Measurements from ENCODE around the gene CLINT1. TPM values are rescaled to one million over a fixed set of nuclear protein-coding genes. Genes with fewer than 3 reads are reported as not detected.

CLINT1 gene
- total RNA-seq: 10 to 100 TPM; 76.3 to 83.6 TPM

DNA sequence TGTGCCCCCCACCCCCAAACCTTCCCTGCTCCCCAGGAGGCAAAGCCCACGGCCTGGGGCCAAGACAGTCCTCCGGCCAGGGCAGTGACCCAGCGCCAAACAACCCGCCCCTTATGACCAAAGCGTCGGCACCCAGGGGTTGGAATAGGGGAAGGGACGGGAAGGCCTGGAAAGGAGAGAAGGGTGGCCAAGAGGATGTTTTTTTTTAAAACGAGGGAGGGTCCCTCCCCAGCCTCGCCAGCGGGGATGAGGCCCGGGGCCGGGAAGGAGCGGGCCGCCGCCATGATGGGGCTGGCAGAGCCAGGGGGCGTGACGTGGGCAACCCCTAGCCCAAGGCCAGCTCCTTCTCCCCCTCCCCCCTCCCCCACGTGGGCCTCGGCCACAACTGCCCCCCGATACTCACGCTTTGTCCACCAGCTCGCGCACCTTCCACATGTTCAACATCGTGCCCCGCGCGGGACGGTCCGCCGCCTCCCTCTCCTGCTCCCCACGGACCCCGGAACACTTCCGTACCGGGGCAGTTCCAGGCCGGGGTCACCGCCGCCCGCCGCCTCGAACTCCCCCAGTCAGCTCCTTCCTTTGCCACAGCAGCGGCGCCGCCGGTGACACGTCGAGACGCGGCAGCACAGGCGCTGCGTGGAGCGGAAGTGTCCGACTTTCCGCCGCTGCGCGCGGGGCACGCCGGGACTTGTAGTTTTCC lies at the start of gene CLINT1:
CLINT1 (minus strand) TSS at position 619 of the 700 bp plus-strand sequence; CDS start at position 444, 175 bp downstream.
- peaks cover 0 to 36% of the 10 kb centered on the region in 2 donors for H3K4me1 ChIP-seq
- H3K4me3 ChIP-seq: peak within 1 kb of the TSS; percentile 90 to 96
- TF ChIP-seq, protein P1, sequence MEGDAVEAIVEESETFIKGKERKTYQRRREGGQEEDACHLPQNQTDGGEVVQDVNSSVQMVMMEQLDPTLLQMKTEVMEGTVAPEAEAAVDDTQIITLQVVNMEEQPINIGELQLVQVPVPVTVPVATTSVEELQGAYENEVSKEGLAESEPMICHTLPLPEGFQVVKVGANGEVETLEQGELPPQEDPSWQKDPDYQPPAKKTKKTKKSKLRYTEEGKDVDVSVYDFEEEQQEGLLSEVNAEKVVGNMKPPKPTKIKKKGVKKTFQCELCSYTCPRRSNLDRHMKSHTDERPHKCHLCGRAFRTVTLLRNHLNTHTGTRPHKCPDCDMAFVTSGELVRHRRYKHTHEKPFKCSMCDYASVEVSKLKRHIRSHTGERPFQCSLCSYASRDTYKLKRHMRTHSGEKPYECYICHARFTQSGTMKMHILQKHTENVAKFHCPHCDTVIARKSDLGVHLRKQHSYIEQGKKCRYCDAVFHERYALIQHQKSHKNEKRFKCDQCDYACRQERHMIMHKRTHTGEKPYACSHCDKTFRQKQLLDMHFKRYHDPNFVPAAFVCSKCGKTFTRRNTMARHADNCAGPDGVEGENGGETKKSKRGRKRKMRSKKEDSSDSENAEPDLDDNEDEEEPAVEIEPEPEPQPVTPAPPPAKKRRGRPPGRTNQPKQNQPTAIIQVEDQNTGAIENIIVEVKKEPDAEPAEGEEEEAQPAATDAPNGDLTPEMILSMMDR (IDR thresholded peaks at IDR 0.05): peak in 1 of 2 donors; percentile 22
- H3K36me3 ChIP-seq: no peaks in the 10 kb centered on the region
- DNase-seq (ENCODE audit: low spot score): peak; percentile 93
- H3K9me3 ChIP-seq: no peaks in the 10 kb centered on the region
- no peaks in the 10 kb centered on the region for H3K27me3 ChIP-seq
- H3K27ac ChIP-seq: peak within 1 kb of the TSS; percentile 94

DNA sequence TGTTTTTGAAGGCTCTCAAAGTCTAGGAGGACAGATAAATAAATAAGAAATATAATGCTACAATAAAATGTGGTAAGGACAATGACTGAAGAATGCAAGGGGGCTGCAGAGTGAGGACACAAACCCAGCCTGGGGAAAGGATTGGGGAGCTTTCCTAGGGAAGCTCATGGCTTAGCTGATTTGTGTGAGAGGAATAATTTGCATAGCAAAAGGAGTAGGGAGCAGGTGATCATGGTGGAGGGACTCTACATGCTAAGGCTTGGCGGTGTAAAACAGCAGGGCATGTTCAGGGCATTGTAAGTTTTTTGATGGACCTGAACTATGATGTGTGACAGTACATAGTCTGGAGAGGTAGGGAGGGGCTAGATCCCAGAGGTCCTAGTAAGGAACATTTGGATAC lies 49.5 kb upstream of the CLINT1 start:
- Histone ChIP-seq H3K27me3 (no peaks in the 10 kb centered on the region), H3K36me3 (no peaks in the 10 kb centered on the region), H3K27ac (no peak overlapping the region), H3K9me3 (no peaks in the 10 kb centered on the region), H3K4me3 (no peak overlapping the region), H3K4me1 (peaks cover 0 to 8% of the 10 kb centered on the region in 2 donors)
- TF ChIP-seq, protein P1 (IDR thresholded peaks at IDR 0.05): no peak
- no peak for DNase-seq (ENCODE audit: low spot score)

DNA sequence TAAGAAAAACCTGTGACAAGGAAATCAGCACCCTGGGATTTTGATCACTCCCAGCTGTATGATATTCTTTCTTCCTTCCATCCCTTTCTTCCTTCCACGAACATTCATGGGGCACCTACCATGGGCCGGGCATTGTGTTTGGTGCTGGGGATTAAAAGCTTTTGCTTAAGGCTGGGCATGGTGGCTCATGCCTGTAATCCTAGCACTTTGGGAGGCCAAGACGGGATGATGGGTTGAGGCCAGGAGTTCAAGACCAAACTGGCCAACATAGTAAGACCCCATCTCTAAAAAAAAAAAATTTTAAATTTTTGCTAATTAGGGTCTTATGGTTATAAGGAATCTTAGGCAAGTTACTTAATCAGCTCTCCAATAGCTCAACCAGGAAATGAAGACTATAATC lies 48.5 kb upstream of the CLINT1 start:
- no peaks in the 10 kb centered on the region for H3K36me3 ChIP-seq
- H3K27ac ChIP-seq: no peak overlapping the region
- no peaks in the 10 kb centered on the region for H3K4me1 ChIP-seq
- TF ChIP-seq, protein P1 (IDR thresholded peaks at IDR 0.05): no peak
- H3K27me3 ChIP-seq: no peaks in the 10 kb centered on the region
- no peaks in the 10 kb centered on the region for H3K9me3 ChIP-seq
- no peak for DNase-seq (ENCODE audit: low spot score)
- H3K4me3 ChIP-seq: no peak overlapping the region

DNA sequence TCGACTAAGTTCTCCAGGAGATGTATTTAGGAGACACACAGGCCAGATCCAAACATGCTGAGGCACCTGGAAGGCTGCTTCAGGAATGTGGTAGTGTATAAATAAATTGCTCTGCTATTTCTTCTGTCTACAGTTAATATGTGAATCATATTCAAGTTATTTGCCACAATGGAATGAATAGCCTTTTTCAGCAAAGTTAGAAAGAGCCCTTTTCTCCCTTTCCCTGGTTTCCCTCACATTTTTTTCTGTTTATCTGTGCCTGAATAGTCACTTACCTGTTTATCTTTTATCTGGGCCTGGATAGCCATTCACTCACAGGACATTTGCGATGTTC lies 44.1 kb upstream of the CLINT1 start:
- no peak for DNase-seq (ENCODE audit: low spot score)
- no peaks in the 10 kb centered on the region for H3K4me1 ChIP-seq
- peak overlapping the region in 1 of 2 donors; percentile 3 for H3K27ac ChIP-seq
- H3K27me3 ChIP-seq: no peaks in the 10 kb centered on the region
- TF ChIP-seq, protein P1 (IDR thresholded peaks at IDR 0.05): no peak
- no peaks in the 10 kb centered on the region for H3K9me3 ChIP-seq
- no peaks in the 10 kb centered on the region for H3K36me3 ChIP-seq
- H3K4me3 ChIP-seq: no peak overlapping the region

DNA sequence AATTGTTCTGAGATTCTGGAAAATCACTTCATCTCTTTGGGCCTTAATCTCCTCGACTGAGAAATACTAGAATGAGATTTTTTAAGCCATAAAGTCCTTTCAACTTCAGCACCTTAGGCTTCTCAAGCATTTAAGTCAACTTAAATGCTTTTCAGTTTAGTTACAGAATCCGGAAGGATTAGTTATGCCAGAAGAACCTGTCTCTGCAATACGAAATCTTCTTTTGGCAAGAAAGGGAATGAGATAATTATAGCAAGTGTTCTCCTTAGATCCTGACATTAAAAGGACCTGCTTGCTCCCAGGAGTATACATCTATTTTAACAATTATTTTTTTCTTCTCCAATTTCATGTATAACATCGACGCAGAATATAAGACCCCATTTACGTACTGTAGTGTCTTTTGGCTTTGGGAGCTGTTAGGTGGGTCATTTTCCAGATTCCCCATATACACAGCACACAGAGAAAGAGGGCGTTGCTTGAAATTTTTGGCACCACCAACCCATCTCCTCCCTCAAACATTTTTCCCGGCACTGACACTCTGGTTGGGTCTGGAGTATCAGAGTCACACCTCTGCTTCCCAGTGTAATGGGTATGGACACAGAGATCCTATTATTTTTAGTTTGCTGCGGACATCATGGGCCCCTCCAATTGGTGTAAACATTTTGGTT lies 43.6 kb upstream of the CLINT1 start:
- no peaks in the 10 kb centered on the region for H3K27me3 ChIP-seq
- H3K27ac ChIP-seq: peak overlapping the region in 1 of 2 donors; percentile 3
- no peaks in the 10 kb centered on the region for H3K4me1 ChIP-seq
- TF ChIP-seq, protein P1 (IDR thresholded peaks at IDR 0.05): no peak
- H3K9me3 ChIP-seq: no peaks in the 10 kb centered on the region
- no peak for DNase-seq (ENCODE audit: low spot score)
- H3K4me3 ChIP-seq: no peak overlapping the region
- no peaks in the 10 kb centered on the region for H3K36me3 ChIP-seq
